ENCODE results near the gene NTRK1. TPM values are rescaled to one million over a fixed set of nuclear protein-coding genes. Genes with fewer than 3 reads are reported as not detected.
"Not testable (repeated sequence)": the region's sequence is repeated elsewhere in the genome, so short reads cannot be mapped to it uniquely, and the experiment has no call there.

The NTRK1 gene
- total RNA-seq, 1 donor from 2014 or later = 1.9 TPM

GRCh38 chr1:156924478-156925153 lies 64.0 kb downstream of the NTRK1 start:
- no peak overlapping the region for H3K27ac ChIP-seq
- DNase-seq = no peak
- intact Hi-C loops (cut with DNase I) = no loop called here
- H3K4me1 ChIP-seq = peaks cover 31% of the 10 kb centered on the region
- peaks cover 77% of the 10 kb centered on the region for H3K27me3 ChIP-seq (ENCODE audit: low read depth)
- H3K9me3 ChIP-seq = no peaks in the 10 kb centered on the region
- ATAC-seq = no peak
- H3K36me3 ChIP-seq = no peaks in the 10 kb centered on the region
- TF ChIP-seq CTCF (IDR thresholded peaks at IDR 0.05) = no peak
- H3K4me3 ChIP-seq = no peak overlapping the region

- intact Hi-C loops (cut with DNase I) = no loop called here
- TF ChIP-seq CTCF (IDR thresholded peaks at IDR 0.05) = no peak
- H3K36me3 ChIP-seq = no peaks in the 10 kb centered on the region
- H3K4me3 ChIP-seq = no peak overlapping the region
- no peak for ATAC-seq
- H3K27ac ChIP-seq = no peak overlapping the region
- H3K9me3 ChIP-seq = no peaks in the 10 kb centered on the region
- H3K27me3 ChIP-seq (ENCODE audit: low read depth) = peaks cover 71% of the 10 kb centered on the region
- peaks cover 26% of the 10 kb centered on the region for H3K4me1 ChIP-seq
- no peak for DNase-seq
Observed at GRCh38 chr1:156925154-156926010, 64.7 kb downstream of the NTRK1 start.

- ATAC-seq (peak; percentile 62 to 70), DNase-seq (peak; percentile 84)
Observed at GRCh38 chr1:156926175-156926574, 65.5 kb downstream of the NTRK1 start.

GRCh38 chr1:156926695-156927094 lies 66.0 kb downstream of the NTRK1 start:
- Histone ChIP-seq H3K4me1 (peaks cover 27% of the 10 kb centered on the region), H3K27me3 (ENCODE audit: low read depth) (peaks cover 59% of the 10 kb centered on the region)
- intact Hi-C loops (cut with DNase I); H3K9me3 ChIP-seq; H3K27ac ChIP-seq; H3K4me3 ChIP-seq; H3K36me3 ChIP-seq; ATAC-seq; DNase-seq: not testable (repeated sequence)

More at GRCh38 chr1:156926175-156926574, 65.5 kb downstream of the NTRK1 start:
- no peaks in the 10 kb centered on the region for H3K9me3 ChIP-seq
- no peak overlapping the region for H3K27ac ChIP-seq
- peaks cover 63% of the 10 kb centered on the region for H3K27me3 ChIP-seq (ENCODE audit: low read depth)
- H3K4me1 ChIP-seq = peaks cover 22% of the 10 kb centered on the region
- TF ChIP-seq CTCF (IDR thresholded peaks at IDR 0.05) = no peak
- intact Hi-C loops (cut with DNase I) = no loop called here
- no peak overlapping the region for H3K4me3 ChIP-seq
- H3K36me3 ChIP-seq = no peaks in the 10 kb centered on the region

GRCh38 chr1:156927215-156928042 lies 66.8 kb downstream of the NTRK1 start:
- intact Hi-C loops (cut with DNase I) = no loop called here
- TF ChIP-seq CTCF (IDR thresholded peaks at IDR 0.05) = peak; percentile 73
- H3K27me3 ChIP-seq (ENCODE audit: low read depth) = peaks cover 52% of the 10 kb centered on the region
- peaks cover 30% of the 10 kb centered on the region for H3K4me1 ChIP-seq
- no peaks in the 10 kb centered on the region for H3K9me3 ChIP-seq
- no peak overlapping the region for H3K27ac ChIP-seq
- DNase-seq (peak; percentile 83), ATAC-seq (peak; percentile 66 to 78)
- peak overlapping the region; percentile 29 for H3K4me3 ChIP-seq
- H3K36me3 ChIP-seq = no peaks in the 10 kb centered on the region

Measured in lower lobe of right lung (tissue), 2 donors.